Neural progenitor cell (in vitro differentiated cells): Measurements from ENCODE around the gene HTR1B.

Experiments used
- EZH2 ChIP-seq: fragments of 200-600 bp; sonication (generic); IDR thresholded peaks from 2 replicates; pipeline ENCODE4 v1.6.1; 2017; ENCODE audit warnings: antibody characterized with exemption, mild to moderate bottlenecking, moderate library complexity
- EZH2phosphoT487 ChIP-seq: fragments of 200-600 bp; sonication (generic); IDR thresholded peaks from 2 replicates; pipeline ENCODE4 v1.6.1; 2017; ENCODE audit warnings: antibody characterized with exemption
- TF ChIP-seq, protein P1 (sequence below): fragments of 200-600 bp; sonication (generic); IDR thresholded peaks from 2 replicates; pipeline ENCODE4 v1.5.1; 2017; ENCODE audit warnings: antibody characterized with exemption, mild to moderate bottlenecking

DNA sequence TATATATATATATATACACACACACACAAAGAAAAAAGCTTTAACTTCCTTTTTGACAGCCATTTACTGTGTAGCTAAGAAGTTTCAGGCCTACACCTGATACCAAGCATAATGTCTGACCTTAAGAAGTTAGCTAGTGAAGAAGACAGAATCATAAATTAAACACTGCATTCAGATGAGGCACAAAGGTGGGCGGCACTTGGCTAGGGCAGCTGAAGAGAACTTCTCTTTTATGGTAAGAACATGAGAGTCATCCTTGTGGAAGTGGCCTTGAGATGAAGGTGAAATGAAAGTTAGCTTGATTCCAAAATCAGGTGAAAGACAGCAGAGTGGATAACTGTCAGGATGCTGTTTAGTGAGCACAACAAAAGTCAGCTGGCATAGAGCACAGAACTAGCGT lies 46.5 kb downstream of the HTR1B start:
- TF ChIP-seq, protein P1, sequence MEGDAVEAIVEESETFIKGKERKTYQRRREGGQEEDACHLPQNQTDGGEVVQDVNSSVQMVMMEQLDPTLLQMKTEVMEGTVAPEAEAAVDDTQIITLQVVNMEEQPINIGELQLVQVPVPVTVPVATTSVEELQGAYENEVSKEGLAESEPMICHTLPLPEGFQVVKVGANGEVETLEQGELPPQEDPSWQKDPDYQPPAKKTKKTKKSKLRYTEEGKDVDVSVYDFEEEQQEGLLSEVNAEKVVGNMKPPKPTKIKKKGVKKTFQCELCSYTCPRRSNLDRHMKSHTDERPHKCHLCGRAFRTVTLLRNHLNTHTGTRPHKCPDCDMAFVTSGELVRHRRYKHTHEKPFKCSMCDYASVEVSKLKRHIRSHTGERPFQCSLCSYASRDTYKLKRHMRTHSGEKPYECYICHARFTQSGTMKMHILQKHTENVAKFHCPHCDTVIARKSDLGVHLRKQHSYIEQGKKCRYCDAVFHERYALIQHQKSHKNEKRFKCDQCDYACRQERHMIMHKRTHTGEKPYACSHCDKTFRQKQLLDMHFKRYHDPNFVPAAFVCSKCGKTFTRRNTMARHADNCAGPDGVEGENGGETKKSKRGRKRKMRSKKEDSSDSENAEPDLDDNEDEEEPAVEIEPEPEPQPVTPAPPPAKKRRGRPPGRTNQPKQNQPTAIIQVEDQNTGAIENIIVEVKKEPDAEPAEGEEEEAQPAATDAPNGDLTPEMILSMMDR: no peak
- no peak for TF ChIP-seq EZH2phosphoT487
- no peak for TF ChIP-seq EZH2
